Kidney epithelial cell (primary cell): Measurements from ENCODE around the gene C4B. TPM values are rescaled to one million over a fixed set of nuclear protein-coding genes. Genes with fewer than 3 reads are reported as not detected.

Experiments used
- DNase-seq: peaks from one replicate; pipeline ENCODE4 v3.0.0-alpha.2; 2010; ENCODE audit warnings: low read depth
- H3K27me3 ChIP-seq: 2 replicates; pipeline ENCODE4 v1.6.0; 2011; ENCODE audit warnings: low read length; ENCODE audit not compliant: control insufficient read depth, insufficient read depth
- H3K36me3 ChIP-seq: 2 replicates; pipeline ENCODE4 v1.5.1; 2011; ENCODE audit warnings: low read length; ENCODE audit not compliant: control insufficient read depth, insufficient read depth
- H3K4me3 ChIP-seq: 2 replicates; pipeline ENCODE4 v1.5.1; 2011; ENCODE audit warnings: low read depth, mild to moderate bottlenecking, control low read depth, low read length
- CTCF ChIP-seq: IDR thresholded peaks from 2 replicates; pipeline ENCODE4 v1.5.1; 2011; ENCODE audit warnings: mild to moderate bottlenecking, moderate library complexity, low read length, control low read depth, inconsistent platforms; ENCODE audit not compliant: insufficient read depth, poor library complexity, severe bottlenecking
- total RNA-seq: library from RNA; depleted of rRNA; stranded (reverse); fragments of >200 nt; gene quantifications from 2 replicates; pipeline ENCODE4 v1.2.3, GENCODE V29; 2015

C4B gene
- total RNA-seq, 1 donor from 2014 or later = 2.3 TPM

GRCh38 chr6:32082935-32083334, 68.3 kb downstream of the C4B start:
- no peak for DNase-seq
- no peak for TF ChIP-seq CTCF
- Histone ChIP-seq H3K27me3 (peaks cover 75% of the 10 kb centered on the region), H3K4me3 (no peak overlapping the region), H3K36me3 (no peaks in the 10 kb centered on the region)

GRCh38 chr6:32083812-32084768, 69.5 kb downstream of the C4B start:
- TF ChIP-seq CTCF = no peak
- DNase-seq = no peak
- Histone ChIP-seq H3K4me3 (no peak overlapping the region), H3K36me3 (no peaks in the 10 kb centered on the region), H3K27me3 (peaks cover 84% of the 10 kb centered on the region)

- DNase-seq = no peak
- no peak for TF ChIP-seq CTCF
Observed at GRCh38 chr6:32084780-32085179, 70.2 kb downstream of the C4B start.

More at GRCh38 chr6:32084780-32085179, 70.2 kb downstream of the C4B start:
- Histone ChIP-seq H3K36me3 (no peaks in the 10 kb centered on the region), H3K4me3 (no peak overlapping the region), H3K27me3 (peaks cover 88% of the 10 kb centered on the region)

Other genes with a start within 250 kb of the C4B start
- 1.5 and 3.1 TPM in 2 replicates for gene VWA7, start 237.5 kb upstream of the C4B start, total RNA-seq
- gene VARS1, start 219.0 kb upstream of the C4B start, total RNA-seq = 165 and 181 TPM in 2 replicates
- 78.6 and 89.0 TPM in 2 replicates for gene LSM2, start 207.8 kb upstream of the C4B start, total RNA-seq
- gene HSPA1L, start 199.5 kb upstream of the C4B start, total RNA-seq = 0.46 and 1.1 TPM in 2 replicates
- gene HSPA1A, start 199.3 kb upstream of the C4B start, total RNA-seq = 54.6 and 67.0 TPM in 2 replicates
- gene HSPA1B, start 187.1 kb upstream of the C4B start, total RNA-seq = 68.3 and 79.1 TPM in 2 replicates
- 142 and 152 TPM in 2 replicates for gene NEU1, start 152.0 kb upstream of the C4B start, total RNA-seq
- gene SLC44A4, start 135.8 kb upstream of the C4B start, total RNA-seq = 17.7 and 26.1 TPM in 2 replicates
- 55.7 and 59.3 TPM in 2 replicates for gene EHMT2, start 117.1 kb upstream of the C4B start, total RNA-seq
- gene ZBTB12, start 112.7 kb upstream of the C4B start, total RNA-seq = 3.0 and 4.9 TPM in 2 replicates
- 0.07 and 0.63 TPM in 2 replicates for gene C2, start 87.1 kb upstream of the C4B start, total RNA-seq
- gene CFB, start 68.7 kb upstream of the C4B start, total RNA-seq = 1.9 and 13.8 TPM in 2 replicates
- 123 and 140 TPM in 2 replicates for gene NELFE, start 55.8 kb upstream of the C4B start, total RNA-seq
- gene SKIC2, start 55.6 kb upstream of the C4B start, total RNA-seq = 43.3 and 49.1 TPM in 2 replicates
- 28.1 and 30.6 TPM in 2 replicates for gene DXO, start 42.7 kb upstream of the C4B start, total RNA-seq
- 1.8 and 3.2 TPM in 2 replicates for gene C4A, start 32.7 kb upstream of the C4B start, total RNA-seq
- 1.1 TPM in 1 of 2 replicates, not detected in the other for gene CYP21A2, start 23.6 kb downstream of the C4B start, total RNA-seq
- gene TNXB, start 94.5 kb downstream of the C4B start, total RNA-seq = 0.34 and 0.38 TPM in 2 replicates
- 42.5 and 47.0 TPM in 2 replicates for gene ATF6B, start 113.5 kb downstream of the C4B start, total RNA-seq
- 4.6 and 5.3 TPM in 2 replicates for gene FKBPL, start 115.5 kb downstream of the C4B start, total RNA-seq
- 0.27 TPM in 1 of 2 replicates, not detected in the other for gene PRRT1, start 137.1 kb downstream of the C4B start, total RNA-seq
- 12.9 and 20.5 TPM in 2 replicates for gene PPT2, start 139.3 kb downstream of the C4B start, total RNA-seq
- gene EGFL8, start 149.8 kb downstream of the C4B start, total RNA-seq = 2.6 and 5.1 TPM in 2 replicates
- gene AGPAT1, start 161.3 kb downstream of the C4B start, total RNA-seq = 57.2 and 62.3 TPM in 2 replicates
- gene RNF5, start 163.6 kb downstream of the C4B start, total RNA-seq = 76.8 and 90.1 TPM in 2 replicates
- 0.25 and 2.7 TPM in 2 replicates for gene AGER, start 169.5 kb downstream of the C4B start, total RNA-seq
- 37.5 and 40.7 TPM in 2 replicates for gene PBX2, start 175.4 kb downstream of the C4B start, total RNA-seq
- gene GPSM3, start 177.8 kb downstream of the C4B start, total RNA-seq = 20.8 and 25.6 TPM in 2 replicates
- 2.4 and 2.9 TPM in 2 replicates for gene NOTCH4, start 209.3 kb downstream of the C4B start, total RNA-seq